Measurements from ENCODE around the gene KDM1B.

Gene KDM1B

DNA sequence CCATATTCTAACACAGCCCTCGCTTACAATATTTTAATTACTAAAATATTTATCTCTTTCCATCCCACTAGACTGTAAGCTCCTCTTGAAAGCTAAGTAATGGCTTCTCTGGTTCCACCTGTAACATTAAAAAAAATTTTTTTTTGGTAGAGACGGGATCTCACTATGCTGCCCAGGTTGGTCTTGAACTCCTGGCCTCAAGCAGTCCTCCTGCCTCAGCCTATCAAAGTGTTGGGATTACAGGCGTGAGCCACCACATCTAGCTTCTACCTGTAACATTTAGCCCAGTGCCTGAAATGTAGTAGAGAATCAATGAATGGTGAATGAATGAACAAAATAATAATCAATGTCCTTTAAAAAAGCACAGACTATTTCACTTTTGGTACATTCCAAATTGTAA is 80.3 kb downstream of the KDM1B start:
- no peak for DNase-seq

GRCh38 chr6:18237167-18237566 is 81.9 kb downstream of the KDM1B start:
- no peak for DNase-seq

DNA sequence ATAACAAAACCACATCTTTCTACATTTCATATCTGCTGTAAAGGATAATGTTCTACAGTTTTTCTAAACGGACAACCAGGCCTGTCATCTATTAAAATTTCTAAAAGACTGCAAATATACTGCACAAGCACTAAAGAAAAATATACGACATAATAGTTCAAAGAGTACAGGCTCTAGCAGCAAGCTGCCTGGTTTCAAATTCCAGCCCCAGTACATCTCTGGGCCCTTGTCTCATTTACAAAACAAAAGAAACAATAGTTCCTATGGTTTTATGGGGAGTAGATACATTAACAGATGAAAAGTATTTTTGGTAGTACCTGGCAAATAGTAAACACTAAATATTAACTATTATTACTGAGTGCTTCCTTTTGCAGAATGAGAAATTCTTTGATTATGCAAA is 85.0 kb downstream of the KDM1B start:
- no peak for DNase-seq

DNA sequence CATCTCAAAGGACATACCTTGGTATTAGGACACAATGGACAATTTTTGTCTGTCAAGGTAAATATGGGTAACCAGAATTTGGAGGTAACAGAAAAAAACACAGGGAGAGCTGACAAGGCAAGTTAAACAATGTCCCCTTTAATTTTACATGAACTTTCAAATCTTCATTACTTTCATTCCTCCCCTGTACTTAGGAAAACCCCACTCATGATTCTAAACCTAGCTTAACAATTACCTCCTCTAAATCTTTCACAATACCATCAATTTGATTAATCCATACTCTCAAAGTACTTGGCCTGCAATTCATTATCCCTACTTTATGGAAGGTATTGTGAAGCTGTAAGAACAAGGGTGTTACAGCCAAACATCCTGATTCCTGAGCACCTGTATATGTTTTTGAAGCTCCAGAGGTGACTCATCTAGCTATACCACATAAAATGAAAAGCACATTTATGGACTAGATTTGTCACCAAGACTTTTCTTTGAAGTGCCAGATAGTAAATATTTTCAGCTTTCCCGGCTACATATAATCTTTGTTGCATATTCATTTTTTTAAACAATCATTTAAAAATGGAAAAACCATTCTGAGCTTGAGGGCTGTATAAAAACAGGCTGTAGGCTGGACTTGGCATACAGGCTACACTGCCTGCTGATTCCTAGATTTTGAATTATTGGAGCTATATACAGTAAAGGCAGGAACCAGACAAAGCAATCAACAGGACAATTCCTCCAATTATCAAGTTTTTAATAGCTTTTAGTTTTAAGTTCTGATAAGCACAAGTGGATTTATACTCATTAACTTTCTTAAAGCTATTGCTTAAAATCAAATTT is 86.2 kb downstream of the KDM1B start:
- no peak for DNase-seq

DNA sequence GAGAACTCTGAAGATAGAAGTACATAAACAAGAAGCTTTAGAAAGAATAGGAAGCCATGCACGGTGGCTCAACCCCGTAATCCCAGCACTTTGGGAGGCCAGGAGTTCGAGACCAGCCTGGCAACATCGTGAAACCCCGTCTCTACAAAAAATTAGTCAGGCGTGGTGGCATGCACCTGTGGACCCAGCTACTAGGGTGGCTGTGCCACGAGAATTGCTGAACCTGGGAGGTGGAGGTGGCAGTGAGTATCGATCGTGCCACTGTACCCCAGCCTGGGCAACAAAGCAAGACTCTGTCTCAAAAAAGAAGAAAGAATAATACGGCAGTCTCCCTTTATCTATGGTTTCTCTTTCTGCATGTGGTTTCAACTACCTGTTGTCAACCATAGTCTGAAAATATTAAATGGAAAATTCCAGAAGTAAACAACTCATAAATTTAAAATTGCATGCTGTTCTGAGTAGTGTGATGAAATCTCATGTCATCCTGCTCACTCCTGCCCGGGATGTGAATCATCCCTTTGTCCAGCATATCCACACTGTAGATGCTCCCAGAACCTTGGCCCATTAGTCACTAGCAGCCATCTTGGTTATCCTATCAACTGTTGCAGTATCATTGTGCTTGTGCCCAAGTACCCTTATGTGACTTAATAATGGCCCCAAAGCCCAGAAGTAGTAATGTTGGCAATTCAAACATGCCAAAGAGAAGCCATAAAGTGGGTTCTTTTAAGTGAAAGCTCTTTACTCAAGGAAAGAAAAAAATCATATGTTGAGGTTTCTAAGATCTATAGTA is 87.0 kb downstream of the KDM1B start:
- DNase-seq: no peak

DNA sequence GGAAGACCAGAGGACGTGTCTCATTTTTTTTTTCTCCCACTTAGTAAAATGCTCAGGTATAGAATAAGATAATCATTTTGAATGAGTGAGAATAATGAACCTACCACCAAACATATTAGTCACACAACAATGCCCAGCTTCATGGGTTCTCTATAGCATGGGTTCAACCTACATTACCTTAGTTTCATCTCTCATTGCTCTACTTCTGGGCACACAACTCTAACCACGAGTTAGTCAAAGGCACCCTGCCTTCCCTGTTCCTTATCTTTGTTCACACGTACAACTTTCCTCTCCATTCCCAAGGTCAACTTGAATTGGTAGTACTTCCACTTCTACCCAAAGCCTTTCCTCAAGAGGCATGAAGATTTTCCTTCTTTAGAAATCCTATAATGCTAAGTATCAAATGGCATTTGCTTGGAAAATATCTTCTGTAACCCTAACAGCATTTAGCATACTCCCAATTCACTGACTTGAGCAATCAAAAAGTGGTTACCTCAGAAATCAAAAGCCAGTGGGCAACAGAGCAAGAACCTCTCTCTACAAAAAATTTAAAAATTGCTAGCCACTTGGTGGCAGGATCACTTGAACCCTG is 88.2 kb downstream of the KDM1B start:
- DNase-seq: no peak

- DNase-seq: no peak
Measured at GRCh38 chr6:18244251-18244650, 89.0 kb downstream of the KDM1B start.

DNA sequence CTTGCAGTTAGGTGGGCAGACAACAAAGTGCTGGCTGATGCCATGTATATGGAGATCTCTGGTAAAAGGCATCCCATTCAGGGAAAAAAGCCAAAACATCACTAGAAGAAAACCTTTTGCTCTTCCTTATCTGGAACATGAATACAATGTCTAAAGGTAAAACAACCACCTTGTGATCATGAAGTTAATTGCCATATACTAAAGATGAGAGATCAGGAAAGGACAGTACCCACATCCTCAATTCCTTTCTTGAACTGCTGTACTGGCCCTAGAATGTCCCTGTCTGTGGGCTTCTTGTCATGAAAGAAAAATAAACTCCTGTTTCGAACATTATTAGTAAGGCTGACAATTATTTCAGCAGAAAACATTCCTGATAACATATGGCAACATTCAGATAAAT is 89.9 kb downstream of the KDM1B start:
- no peak for DNase-seq

- DNase-seq: peak in 1 of 2 donors; percentile 34
Measured at GRCh38 chr6:18245642-18246041, 90.4 kb downstream of the KDM1B start.

GRCh38 chr6:18246205-18246604 is 91.0 kb downstream of the KDM1B start:
- no peak for DNase-seq

DNA sequence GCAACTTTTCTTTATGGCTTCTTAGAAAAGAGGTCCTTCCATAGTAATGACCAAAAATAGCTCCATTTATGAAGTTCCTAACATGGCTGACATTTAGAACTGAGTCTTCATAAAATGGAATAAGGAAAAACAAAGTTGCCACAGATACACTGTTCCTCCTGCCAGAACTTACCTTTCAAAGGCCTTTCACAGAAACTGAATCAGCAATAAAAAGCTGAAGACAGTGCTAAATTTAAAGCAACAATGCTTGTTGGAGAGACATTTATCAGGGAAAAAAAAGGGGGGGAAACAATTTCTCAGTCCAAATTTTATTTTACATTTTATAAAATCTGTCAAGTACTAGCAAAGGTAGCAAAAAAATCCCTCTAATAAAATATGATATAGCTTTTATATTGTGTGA is 91.8 kb downstream of the KDM1B start:
- DNase-seq: no peak

- DNase-seq: no peak
Measured at GRCh38 chr6:18248698-18249097, 93.5 kb downstream of the KDM1B start.

DNA sequence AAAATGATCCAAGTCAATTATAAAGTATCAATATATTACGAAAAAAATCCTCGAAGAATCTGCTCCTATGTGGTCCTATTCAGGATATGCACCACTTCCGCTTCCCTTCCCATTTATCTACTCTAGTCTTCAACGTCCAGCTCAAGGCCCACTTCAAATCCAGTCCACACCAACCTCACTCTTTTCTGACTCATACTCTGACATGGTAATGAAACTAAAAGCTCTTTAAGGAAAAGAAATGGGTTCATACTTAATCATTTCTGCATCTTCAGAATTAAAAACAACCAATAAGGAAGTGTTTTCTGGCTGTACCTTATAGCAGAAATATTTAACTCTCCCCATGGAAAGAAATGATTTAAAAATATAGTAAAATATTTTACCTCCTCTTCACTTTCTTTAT is 94.0 kb downstream of the KDM1B start:
- no peak for DNase-seq

GRCh38 chr6:18253635-18254034 is 98.4 kb downstream of the KDM1B start:
- DNase-seq: no peak

DNA sequence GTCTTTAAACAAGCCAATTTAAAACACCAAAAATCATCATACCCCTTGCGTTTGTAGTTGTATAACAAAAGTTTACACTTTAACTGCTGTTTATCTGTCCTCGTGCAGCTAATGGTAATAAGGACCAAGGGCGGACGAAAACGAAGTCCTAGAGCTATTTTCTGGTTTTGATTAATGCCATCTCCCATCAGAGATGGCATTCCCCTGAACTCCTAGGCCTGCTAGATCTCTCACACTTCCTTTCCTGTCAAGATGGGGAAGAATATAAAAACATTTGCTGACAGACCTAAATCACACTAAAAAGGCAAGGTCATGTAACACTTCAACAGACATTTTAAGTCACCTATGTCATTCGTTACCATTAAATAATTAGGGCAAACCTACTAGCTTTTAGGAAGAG is 99.6 kb downstream of the KDM1B start:
- no peak for DNase-seq

DNA sequence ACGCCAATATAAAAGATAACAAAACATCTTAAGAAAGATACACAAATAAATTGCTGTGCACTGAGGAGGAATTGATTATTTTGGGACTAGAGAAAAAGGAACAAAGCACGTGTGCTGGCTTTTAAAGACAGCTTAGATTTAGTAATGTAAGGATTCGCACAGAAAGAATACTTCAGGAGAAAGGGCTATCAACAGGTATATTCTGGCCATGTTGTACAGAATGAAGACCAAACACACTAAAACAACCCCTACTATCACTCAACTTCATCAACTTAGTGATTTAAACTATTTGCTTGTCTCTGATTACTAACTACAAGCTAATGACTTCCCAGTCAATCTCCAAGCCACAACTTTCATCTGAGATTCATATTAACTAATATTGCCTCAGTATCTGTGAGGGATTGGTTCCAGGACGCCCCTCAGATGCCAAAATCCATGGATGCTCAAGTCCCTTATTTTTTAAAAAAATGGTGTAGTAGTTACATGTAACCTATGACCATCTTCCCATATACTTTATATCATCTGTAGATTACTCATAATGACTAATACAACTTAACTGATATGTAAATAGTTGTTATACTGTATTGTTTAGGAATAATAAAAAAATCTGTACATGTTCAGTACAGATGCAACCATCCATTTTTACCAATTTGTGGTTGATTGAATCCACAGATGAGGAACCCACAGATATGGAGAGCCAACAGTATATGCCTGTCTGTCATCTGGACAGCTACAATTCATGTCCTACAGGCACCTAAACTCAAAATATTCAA is 104.6 kb downstream of the KDM1B start:
- DNase-seq: no peak

DNA sequence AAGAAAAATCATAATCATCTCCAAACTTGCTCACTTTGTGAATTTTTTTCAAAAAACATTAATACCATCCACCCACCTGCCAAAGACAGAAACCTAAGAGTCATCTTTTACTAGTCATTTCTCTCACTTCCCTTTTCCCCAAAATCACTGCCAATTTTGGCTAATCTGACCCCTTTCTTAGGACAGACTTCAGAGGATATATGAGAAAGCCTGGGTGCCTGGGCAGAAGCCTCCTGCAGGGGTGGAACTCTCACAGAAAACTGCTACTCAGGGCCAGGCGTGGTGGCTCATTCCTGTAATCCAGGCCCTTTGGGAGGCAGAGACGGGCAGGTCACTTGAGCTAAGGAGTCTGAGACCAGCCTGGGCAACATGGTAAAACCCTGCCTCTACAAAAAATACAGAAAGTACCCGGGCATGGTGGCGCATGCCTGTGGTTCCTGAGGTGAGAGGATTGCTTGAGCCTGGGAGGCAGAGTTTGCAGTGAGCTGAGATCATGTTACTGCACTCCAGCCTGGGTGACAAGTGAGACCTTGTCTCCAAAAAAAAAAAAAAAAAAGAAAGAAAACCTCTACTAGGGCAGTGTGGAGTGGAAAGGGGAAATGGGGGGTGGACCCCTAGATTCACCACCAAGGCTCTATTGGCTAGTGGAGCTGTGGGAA is 105.4 kb downstream of the KDM1B start:
- DNase-seq: peak; percentile 26 to 34

DNA sequence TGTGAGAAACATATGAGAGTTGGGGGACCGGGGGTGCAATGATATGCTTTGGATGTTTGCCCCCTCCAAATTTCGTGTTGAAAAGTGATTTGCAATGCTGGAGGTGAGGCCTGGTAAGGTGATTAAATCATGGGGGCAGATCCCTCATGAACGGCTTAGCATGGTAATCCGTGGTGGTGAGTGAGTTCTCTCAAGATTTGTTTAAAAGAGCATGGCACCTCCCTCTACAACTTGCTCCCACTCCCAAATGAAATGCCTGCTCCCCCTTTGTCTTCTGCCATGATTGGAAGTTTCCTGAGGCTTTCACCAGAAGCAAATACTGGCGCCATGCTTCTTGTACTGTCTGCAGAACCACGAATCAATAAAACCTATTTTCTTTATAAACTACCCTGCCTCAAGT is 106.7 kb downstream of the KDM1B start:
- DNase-seq: no peak

DNA sequence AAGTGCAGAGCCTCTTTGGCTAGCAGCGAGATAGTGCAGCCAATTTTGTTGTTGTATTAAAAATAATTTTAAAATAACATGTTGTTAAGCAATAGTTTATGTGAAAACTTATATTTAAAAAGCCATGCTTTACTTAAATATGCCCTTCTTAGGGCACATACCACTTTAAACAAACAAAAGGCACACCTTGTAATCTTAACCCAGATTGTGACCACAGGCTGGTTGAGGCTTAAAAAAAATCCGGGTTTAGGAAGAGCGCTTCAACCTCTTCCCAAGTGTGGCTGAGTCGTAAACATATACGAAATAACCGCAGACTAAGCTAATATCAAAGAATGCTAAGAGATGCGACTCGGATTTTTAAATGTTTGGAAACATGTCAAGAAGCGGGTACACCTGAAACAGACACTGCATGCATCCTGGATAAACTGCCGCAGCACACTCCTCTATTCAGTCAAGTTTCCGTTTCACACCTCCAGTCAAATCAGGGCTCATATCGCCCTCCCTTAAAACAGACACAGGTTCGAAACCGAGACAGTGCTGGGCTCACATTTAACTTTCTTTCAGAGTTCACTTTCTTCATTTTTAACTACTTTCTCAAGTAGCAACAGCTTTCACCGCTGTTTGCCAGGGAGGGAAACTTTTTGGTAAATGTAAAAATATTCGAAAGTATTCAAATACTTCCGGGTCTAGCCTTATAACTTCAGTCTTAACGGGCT is 107.6 kb downstream of the KDM1B start:
- peak; percentile 40 to 49 for DNase-seq

GRCh38 chr6:18263418-18264218 is 108.4 kb downstream of the KDM1B start:
- peak; percentile 41 to 46 for DNase-seq
